Fibroblast of the aortic adventitia (primary cell): ENCODE data around the gene PROSER1. TPM values are rescaled to one million over a fixed set of nuclear protein-coding genes. Genes with fewer than 3 reads are reported as not detected.

Source experiments
- DNase-seq: peaks from one replicate; pipeline ENCODE4 v3.0.0-alpha.2; 2010; ENCODE audit warnings: low read depth
- H3K4me3 ChIP-seq: 2 replicates; pipeline ENCODE4 v1.5.1; 2011; ENCODE audit warnings: low read depth, mild to moderate bottlenecking, control low read depth, low read length, moderate library complexity
- CTCF ChIP-seq: IDR thresholded peaks from 2 replicates; pipeline ENCODE4 v1.5.1; 2011; ENCODE audit warnings: mild to moderate bottlenecking, low read length, control low read depth, inconsistent platforms; ENCODE audit not compliant: insufficient read depth
- total RNA-seq: library from RNA; depleted of rRNA; stranded (reverse); fragments of >200 nt; gene quantifications from 2 replicates; pipeline ENCODE4 v1.2.3, GENCODE V29; 2012; ENCODE audit warnings: low replicate concordance

Gene PROSER1
- total RNA-seq, 1 donor, result 10.6 TPM

DNA sequence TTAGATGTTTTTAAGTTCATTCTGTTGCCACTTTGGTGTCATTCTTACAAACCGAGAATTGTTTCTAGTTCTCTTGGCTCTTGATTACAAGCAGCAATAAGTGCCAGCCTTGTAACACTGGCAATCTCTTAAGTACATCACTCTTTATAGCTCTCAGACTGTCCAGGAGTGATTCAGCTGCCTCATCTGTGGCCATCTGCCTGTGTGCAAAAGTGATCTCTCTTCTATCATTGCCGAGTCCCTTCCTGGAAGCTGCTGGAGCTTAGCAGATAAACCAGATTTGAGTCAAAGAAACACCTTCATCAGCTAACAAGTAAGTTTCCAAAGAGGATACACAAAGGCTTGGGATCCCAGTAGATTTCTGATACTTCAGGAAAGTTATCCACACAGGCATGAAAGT lies 70.4 kb downstream of the PROSER1 start:
- H3K4me3 ChIP-seq, result no peak overlapping the region
- TF ChIP-seq CTCF, result no peak
- no peak for DNase-seq

DNA sequence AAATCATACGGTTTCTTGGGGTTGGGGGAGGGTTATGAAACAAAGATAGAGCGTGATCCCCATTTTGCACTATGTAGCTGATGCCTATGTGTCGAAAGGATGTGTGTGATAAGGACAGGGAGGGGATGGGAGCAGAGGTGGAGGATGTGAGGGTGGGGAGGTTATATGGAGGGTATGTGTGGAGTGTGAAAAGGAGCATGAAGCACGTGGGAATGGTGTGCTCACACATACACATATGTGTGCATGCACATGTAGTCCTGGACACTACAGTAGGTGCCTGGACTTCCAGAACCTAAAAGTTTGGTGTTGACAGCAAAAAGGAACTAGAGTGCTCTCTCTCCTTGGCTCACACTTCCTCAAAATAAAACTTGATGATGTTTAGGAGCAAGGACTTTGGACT lies 72.6 kb downstream of the PROSER1 start:
- DNase-seq, result no peak
- TF ChIP-seq CTCF, result no peak
- no peak overlapping the region for H3K4me3 ChIP-seq

- no peak for TF ChIP-seq CTCF
- no peak overlapping the region for H3K4me3 ChIP-seq
- no peak for DNase-seq
These were observed 77.7 kb downstream of the PROSER1 start for GRCh38 chr13:38960175-38960574.

Other genes with a start within 250 kb of the PROSER1 start
- not detected in 2 replicates for gene STOML3, start 47.3 kb downstream of the PROSER1 start, total RNA-seq
- 21.2 and 50.0 TPM in 2 replicates for gene NHLRC3, start 367 bp upstream of the PROSER1 start, total RNA-seq